Measurements from ENCODE around the gene HSD11B1. TPM values are rescaled to one million over a fixed set of nuclear protein-coding genes. Genes with fewer than 3 reads are reported as not detected.
A peak's percentile ranks its signal among the peaks of the same experiment; 100 is the strongest.

Gene HSD11B1
- polyA plus RNA-seq, 3 donors, result not detected

DNA sequence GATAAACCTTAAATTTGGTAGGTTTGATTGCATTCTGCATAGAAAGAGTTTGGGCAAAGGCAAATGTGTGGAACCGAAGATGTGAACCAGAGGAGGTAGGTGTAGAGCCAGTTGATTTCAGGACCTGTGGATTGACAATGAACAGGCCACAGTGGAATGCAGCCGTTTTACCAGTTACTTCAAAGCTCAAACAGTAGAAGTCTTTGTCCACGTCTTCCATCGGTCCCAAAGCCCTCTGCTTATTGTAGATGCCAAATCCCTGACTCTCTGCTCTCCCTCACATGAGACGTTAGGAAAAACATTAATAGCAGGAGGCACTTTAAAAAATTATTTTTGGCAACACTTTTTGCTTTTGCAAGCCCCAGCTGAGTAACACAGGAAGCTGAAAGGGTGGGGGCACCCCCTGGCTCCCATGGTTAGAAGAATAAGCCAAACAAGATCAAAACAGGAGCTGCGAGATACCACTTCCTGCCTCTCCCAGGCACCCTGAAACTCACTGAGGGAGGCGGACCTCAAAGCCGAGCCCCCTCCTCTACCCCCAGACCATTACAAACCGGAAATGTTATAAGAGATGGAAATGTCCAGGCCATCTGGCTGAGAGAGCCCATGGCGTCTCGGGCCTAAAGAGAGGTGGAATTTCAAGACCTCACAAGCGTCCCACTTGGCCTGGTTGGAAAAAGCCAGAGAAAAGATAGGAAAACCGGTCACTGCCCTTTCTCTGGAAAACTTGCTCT lies 64.7 kb downstream of the HSD11B1 start:
- peaks cover 58% of the 10 kb centered on the region for H3K79me2 ChIP-seq (ENCODE audit: insufficient read depth, low read length)
- peak overlapping the region; percentile 28 for H2AFZ ChIP-seq (ENCODE audit: insufficient read depth, low read depth, low read length, poor library complexity, severe bottlenecking)

GRCh38 chr1:209769971-209770370 lies 65.3 kb downstream of the HSD11B1 start:
- H3K9me3 Mint-ChIP-seq, result peaks cover 0 to 3% (median 0%) of the 10 kb centered on the region in 7 donors
- WGBS (ENCODE audit: insufficient coverage), result 0% methylated on average over 1 of the region's 7 CpGs
- H3K9ac ChIP-seq (ENCODE audit: insufficient read depth, low read length, poor library complexity, severe bottlenecking), result peak overlapping the region; percentile 58
- no peaks in the 10 kb centered on the region for H3K27me3 ChIP-seq (ENCODE audit: control insufficient read depth in 2 of 2, insufficient read depth in 2 of 2, low read length in 2 of 2)
- H4K20me1 ChIP-seq (ENCODE audit: insufficient read depth, low read length), result peaks cover 48% of the 10 kb centered on the region
- H3K27ac ChIP-seq (ENCODE audit: low read depth in 1 of 2, low read length in 2 of 2), result peak overlapping the region; percentile 93 to 96
- H3K4me2 ChIP-seq (replicated peaks; ENCODE audit: extremely low read depth, low read length, poor library complexity, severe bottlenecking), result peak overlapping the region; percentile 93
- peaks cover 0 to 1% (median 0%) of the 10 kb centered on the region in 3 donors for H3K27me3 Mint-ChIP-seq (ENCODE audit: low read depth in 3 of 3)
- H3K27ac Mint-ChIP-seq, result no peak overlapping the region
- DNase-seq, result peak in 1 of 3 donors; percentile 40
- H3K4me1 Mint-ChIP-seq, result peaks cover 55% of the 10 kb centered on the region
- TF ChIP-seq CTCF (IDR thresholded peaks at IDR 0.05), result no peak
- H3K4me3 Mint-ChIP-seq, result no peak overlapping the region
- peaks cover 30 to 62% of the 10 kb centered on the region in 2 donors for H3K36me3 ChIP-seq (replicated peaks in 1 of 2; ENCODE audit: control insufficient read depth in 1 of 2, insufficient read depth in 2 of 2, low read length in 2 of 2)
- intact Hi-C loops (cut with micrococcal nuclease), result loop anchor here (2.0 to 5.0 kb wide), 2 partner anchors 17 to 98 kb away; no protein-coding TSS in a partner anchor
- peaks cover 25 to 58% of the 10 kb centered on the region in 2 donors for H3K36me3 Mint-ChIP-seq
- H3K79me2 ChIP-seq (ENCODE audit: insufficient read depth, low read length), result peaks cover 53% of the 10 kb centered on the region
- no peaks in the 10 kb centered on the region for H3K9me3 ChIP-seq (replicated peaks in 1 of 2; ENCODE audit: control insufficient read depth in 1 of 2, insufficient read depth in 1 of 2, low read length in 2 of 2)
- peak overlapping the region; percentile 48 to 82 (median 55) for H3K4me3 ChIP-seq (replicated peaks in 1 of 3; ENCODE audit: low read depth in 2 of 3, low read length in 3 of 3)
- H2AFZ ChIP-seq (ENCODE audit: insufficient read depth, low read depth, low read length, poor library complexity, severe bottlenecking), result peak overlapping the region; percentile 28
- H3K4me1 ChIP-seq (ENCODE audit: control insufficient read depth in 1 of 2, insufficient read depth in 2 of 2, low read length in 2 of 2), result peaks cover 74 to 92% of the 10 kb centered on the region in 2 donors

More for the DNA sequence above, 64.7 kb downstream of the HSD11B1 start:
- intact Hi-C loops (cut with micrococcal nuclease), result loop anchor here (2.0 to 5.0 kb wide), 2 partner anchors 17 to 97 kb away; no protein-coding TSS in a partner anchor
- peak overlapping the region; percentile 48 to 82 (median 55) for H3K4me3 ChIP-seq (replicated peaks in 1 of 3; ENCODE audit: low read depth in 2 of 3, low read length in 3 of 3)
- H3K27me3 Mint-ChIP-seq (ENCODE audit: low read depth in 3 of 3), result no peaks in the 10 kb centered on the region
- no peak overlapping the region for H3K27ac Mint-ChIP-seq
- TF ChIP-seq CTCF (IDR thresholded peaks at IDR 0.05), result no peak
- H3K4me1 ChIP-seq (ENCODE audit: control insufficient read depth in 1 of 2, insufficient read depth in 2 of 2, low read length in 2 of 2), result peaks cover 70 to 91% of the 10 kb centered on the region in 2 donors
- peaks cover 51% of the 10 kb centered on the region for H3K4me1 Mint-ChIP-seq
- peaks cover 42% of the 10 kb centered on the region for H4K20me1 ChIP-seq (ENCODE audit: insufficient read depth, low read length)
- WGBS (ENCODE audit: insufficient coverage), result 0% methylated on average over 4 of the region's 13 CpGs
- H3K9ac ChIP-seq (ENCODE audit: insufficient read depth, low read length, poor library complexity, severe bottlenecking), result peak overlapping the region; percentile 58
- H3K4me2 ChIP-seq (replicated peaks; ENCODE audit: extremely low read depth, low read length, poor library complexity, severe bottlenecking), result peak overlapping the region; percentile 93
- H3K36me3 ChIP-seq (replicated peaks in 1 of 2; ENCODE audit: control insufficient read depth in 1 of 2, insufficient read depth in 2 of 2, low read length in 2 of 2), result peaks cover 29 to 61% of the 10 kb centered on the region in 2 donors
- H3K4me3 Mint-ChIP-seq, result no peak overlapping the region
- DNase-seq, result peak; percentile 77 to 90 (median 85)
- peak overlapping the region; percentile 93 to 96 for H3K27ac ChIP-seq (ENCODE audit: low read depth in 1 of 2, low read length in 2 of 2)
- H3K27me3 ChIP-seq (ENCODE audit: control insufficient read depth in 2 of 2, insufficient read depth in 2 of 2, low read length in 2 of 2), result no peaks in the 10 kb centered on the region
- peaks cover 21 to 58% of the 10 kb centered on the region in 2 donors for H3K36me3 Mint-ChIP-seq
- peaks cover 0 to 3% (median 0%) of the 10 kb centered on the region in 7 donors for H3K9me3 Mint-ChIP-seq
- H3K9me3 ChIP-seq (replicated peaks in 1 of 2; ENCODE audit: control insufficient read depth in 1 of 2, insufficient read depth in 1 of 2, low read length in 2 of 2), result no peaks in the 10 kb centered on the region

Measured in CD14-positive monocyte (primary cell).